HCT116 (cell line): Measurements from ENCODE around the gene NT5DC2.

Experiments used
- CEBPB ChIP-seq: IDR thresholded peaks from 2 replicates; pipeline ENCODE4 v1.6.1; 2012; ENCODE audit warnings: low read depth
- EZH2 ChIP-seq: fragments of 200-600 bp; sonication (generic); IDR thresholded peaks from 2 replicates; pipeline ENCODE4 v1.6.1; 2017; ENCODE audit warnings: antibody characterized with exemption, mixed run types
- FOSL1 ChIP-seq: IDR thresholded peaks from 2 replicates; pipeline ENCODE4 v1.6.1; 2012; ENCODE audit warnings: low read depth
- POLR2A ChIP-seq: IDR thresholded peaks from 2 replicates; pipeline ENCODE4 v1.7.0; 2011; ENCODE audit warnings: borderline replicate concordance; ENCODE audit not compliant: insufficient read depth, insufficient read length; ENCODE audit errors: extremely low read depth
- POLR2AphosphoS5 ChIP-seq: IDR thresholded peaks from 2 replicates; pipeline ENCODE4 v1.6.1; 2011; ENCODE audit warnings: mild to moderate bottlenecking, low read depth, low read length, moderate library complexity
- RAD21 ChIP-seq: IDR thresholded peaks from 2 replicates; pipeline ENCODE4 v1.6.1; 2012; ENCODE audit warnings: low read depth, mild to moderate bottlenecking
- SRF ChIP-seq: IDR thresholded peaks from 2 replicates; pipeline ENCODE4 v1.6.1; 2012; ENCODE audit warnings: low read depth
- TCF7L2 ChIP-seq: IDR thresholded peaks from 2 replicates; pipeline ENCODE4 v1.7.0; 2011; ENCODE audit warnings: borderline replicate concordance, inconsistent platforms; ENCODE audit not compliant: insufficient read depth, insufficient read length; ENCODE audit errors: extremely low read depth
- ZNF274 ChIP-seq: fragments of 200-500 bp; sonication (Bioruptor generic); IDR thresholded peaks from 2 replicates; pipeline ENCODE4 v1.6.1; 2014; ENCODE audit warnings: mild to moderate bottlenecking, low read depth, low read length, inconsistent platforms
- TF ChIP-seq, protein P1 (sequence below), 3 experiments: fragments of 200-600 bp in 1 of 3; sonication (generic) in 1 of 3; IDR thresholded peaks in 2 of 3; conservative IDR thresholded peaks in 1 of 3; 2 replicates each; pipeline ENCODE4 v1.5.1; 2012 to 2017; ENCODE audit warnings: low read depth in 2 of 3, low read length in 2 of 3, antibody characterized with exemption in 1 of 3, borderline replicate concordance in 1 of 3, control low read depth in 1 of 3, mild to moderate bottlenecking in 1 of 3, mixed read lengths in 1 of 3, mixed run types in 1 of 3, moderate library complexity in 1 of 3; ENCODE audit not compliant: insufficient read depth in 1 of 3

GRCh38 chr3:52532517-52532837 is 1.2 kb downstream of the NT5DC2 start:
- TF ChIP-seq, protein P1, sequence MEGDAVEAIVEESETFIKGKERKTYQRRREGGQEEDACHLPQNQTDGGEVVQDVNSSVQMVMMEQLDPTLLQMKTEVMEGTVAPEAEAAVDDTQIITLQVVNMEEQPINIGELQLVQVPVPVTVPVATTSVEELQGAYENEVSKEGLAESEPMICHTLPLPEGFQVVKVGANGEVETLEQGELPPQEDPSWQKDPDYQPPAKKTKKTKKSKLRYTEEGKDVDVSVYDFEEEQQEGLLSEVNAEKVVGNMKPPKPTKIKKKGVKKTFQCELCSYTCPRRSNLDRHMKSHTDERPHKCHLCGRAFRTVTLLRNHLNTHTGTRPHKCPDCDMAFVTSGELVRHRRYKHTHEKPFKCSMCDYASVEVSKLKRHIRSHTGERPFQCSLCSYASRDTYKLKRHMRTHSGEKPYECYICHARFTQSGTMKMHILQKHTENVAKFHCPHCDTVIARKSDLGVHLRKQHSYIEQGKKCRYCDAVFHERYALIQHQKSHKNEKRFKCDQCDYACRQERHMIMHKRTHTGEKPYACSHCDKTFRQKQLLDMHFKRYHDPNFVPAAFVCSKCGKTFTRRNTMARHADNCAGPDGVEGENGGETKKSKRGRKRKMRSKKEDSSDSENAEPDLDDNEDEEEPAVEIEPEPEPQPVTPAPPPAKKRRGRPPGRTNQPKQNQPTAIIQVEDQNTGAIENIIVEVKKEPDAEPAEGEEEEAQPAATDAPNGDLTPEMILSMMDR (IDR thresholded peaks at IDR 0.05 in 2 of 3, conservative IDR thresholded peaks at IDR 0.05 in 1 of 3; ENCODE audit: borderline replicate concordance in 1 of 3, insufficient read depth in 1 of 3, low read depth in 2 of 3, low read length in 2 of 3), result no peak
- TF ChIP-seq EZH2 (no peak), RAD21 (no peak), SRF (no peak), POLR2AphosphoS5 (no peak; the same call in 1 of the 2 replicates), POLR2A (no peak), ZNF274 (no peak), FOSL1 (no peak), CEBPB (no peak), TCF7L2 (no peak)
